OCI-LY7 (cell line): Measurements from ENCODE around the gene IVL. TPM values are rescaled to one million over a fixed set of nuclear protein-coding genes. Genes with fewer than 3 reads are reported as not detected.

Source experiments
- BruUV-seq: library from RNA; stranded (reverse); fragments of 400-500 nt; replicated peaks from 2 replicates; lab custom pipeline; 2021; lab: Mats Ljungman, UMichigan
- CTCF ChIA-PET: fragments of 300-600 bp; sonication (Branson Sonifier 250); formaldehyde crosslinking; loops from one replicate; lab custom pipeline; 2022; ENCODE audit warnings: antibody characterized with exemption; ENCODE audit not compliant: unreplicated experiment; lab: Charles Lee
- POLR2A ChIA-PET: fragments of 300-600 bp; sonication (Branson Sonifier 250); formaldehyde crosslinking; loops from one replicate; lab custom pipeline; 2022; ENCODE audit warnings: antibody characterized with exemption; lab: Charles Lee
- DNase-seq: peaks from one replicate; pipeline ENCODE4 v3.0.0-alpha.2; 2015; ENCODE audit warnings: low spot score
- H2AFZ ChIP-seq: fragments of 200-600 bp; sonication (generic), shearing (Covaris generic); 2 replicates; pipeline ENCODE4 v1.6.1; 2014; ENCODE audit warnings: mild to moderate bottlenecking, antibody characterized with exemption, low read length, moderate library complexity
- H3K27ac ChIP-seq: fragments of 200-600 bp; sonication (generic); 2 replicates; pipeline ENCODE4 v1.5.1; 2014; ENCODE audit warnings: mixed run types, low read depth, mild to moderate bottlenecking, moderate library complexity, low read length, inconsistent platforms; ENCODE audit not compliant: poor library complexity, severe bottlenecking
- H3K36me3 ChIP-seq: fragments of 200-600 bp; sonication (generic); 2 replicates; pipeline ENCODE4 v1.6.1; 2014; ENCODE audit warnings: mild to moderate bottlenecking, antibody characterized with exemption, low read length, moderate library complexity, mixed read lengths; ENCODE audit not compliant: insufficient read depth
- H3K4me1 ChIP-seq: fragments of 200-600 bp; sonication (generic); 2 replicates; pipeline ENCODE4 v1.5.1; 2014; ENCODE audit warnings: mild to moderate bottlenecking, low read length; ENCODE audit not compliant: insufficient read depth, poor library complexity, severe bottlenecking
- H3K4me2 ChIP-seq: fragments of 200-600 bp; sonication (generic); 2 replicates; pipeline ENCODE4 v1.6.1; 2014; ENCODE audit warnings: mild to moderate bottlenecking, low read length
- H3K4me3 ChIP-seq: fragments of 200-600 bp; sonication (generic); 2 replicates; pipeline ENCODE4 v1.5.1; 2014; ENCODE audit warnings: mild to moderate bottlenecking, low read depth, low read length; ENCODE audit not compliant: poor library complexity, severe bottlenecking
- H3K79me2 ChIP-seq: fragments of 200-600 bp; sonication (generic); 2 replicates; pipeline ENCODE4 v1.6.1; 2016; ENCODE audit warnings: low read depth, mild to moderate bottlenecking, low read length, moderate library complexity, mixed read lengths; ENCODE audit not compliant: insufficient read depth
- H3K9me2 ChIP-seq: fragments of 200-600 bp; sonication (generic); 2 replicates; pipeline ENCODE4 v1.6.1; 2016; ENCODE audit warnings: mild to moderate bottlenecking, low read length, mixed read lengths; ENCODE audit not compliant: insufficient read depth
- H3K9me3 ChIP-seq: fragments of 200-600 bp; sonication (generic); 2 replicates; pipeline ENCODE4 v1.6.1; 2014; ENCODE audit warnings: mild to moderate bottlenecking, mixed run types, low read length, mixed read lengths
- H4K20me1 ChIP-seq: fragments of 200-600 bp; sonication (generic); 2 replicates; pipeline ENCODE4 v1.6.1; 2014; ENCODE audit warnings: mild to moderate bottlenecking, antibody characterized with exemption, low read length, moderate library complexity, mixed read lengths; ENCODE audit not compliant: insufficient read depth
- EZH2phosphoT487 ChIP-seq: fragments of 200-600 bp; sonication (generic); IDR thresholded peaks from 2 replicates; pipeline ENCODE4 v1.6.1; 2018; ENCODE audit warnings: low read depth, borderline replicate concordance, mild to moderate bottlenecking, mixed run types, antibody characterized with exemption, low read length, moderate library complexity, mixed read lengths
- intact Hi-C: fragments of 100-400 bp; cut with micrococcal nuclease; formaldehyde crosslinking; loops from one replicate; pipeline ENCODE4 v1.10.0; 2022; ENCODE audit not compliant: unreplicated experiment
- total RNA-seq, 2 experiments: library from RNA; depleted of rRNA in 1 of 2; stranded (reverse); fragments of >200 nt in 1 of 2; shearing (Covaris generic) in 1 of 2; gene quantifications; 2 replicates each; pipeline ENCODE4 v1.2.3, GENCODE V29; 2014 to 2022
- TF ChIP-seq, protein P1 (sequence below): fragments of 200-600 bp; sonication (generic); conservative IDR thresholded peaks from 2 replicates; pipeline ENCODE4 v1.5.1; 2014; ENCODE audit warnings: mild to moderate bottlenecking, antibody characterized with exemption, low read length, moderate library complexity, mixed read lengths

The IVL gene
- total RNA-seq, 2 experiments from 2014 or later: not detected

DNA sequence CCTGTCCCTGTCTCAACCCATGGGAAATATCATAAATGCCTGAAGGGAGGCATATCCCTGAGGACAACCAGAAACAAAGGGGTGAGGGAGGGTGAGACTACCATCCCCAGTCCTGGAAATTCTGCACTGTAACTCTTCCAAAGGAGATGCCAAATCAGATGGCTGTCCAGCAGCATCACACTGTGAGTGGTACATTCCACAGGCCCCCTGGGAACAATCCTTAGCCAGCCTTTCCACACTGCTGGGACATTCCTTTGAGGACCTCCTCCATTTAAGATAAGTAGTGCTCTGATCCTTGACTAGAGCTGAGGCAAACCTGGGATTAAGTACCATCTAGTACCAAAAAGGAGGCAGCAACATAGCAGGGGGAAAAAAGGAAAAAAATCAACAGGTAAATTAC lies 10.7 kb downstream of the IVL start:
- ChIA-PET CTCF (no interaction called here), POLR2A (no interaction called here)
- TF ChIP-seq EZH2phosphoT487: no peak
- TF ChIP-seq, protein P1, sequence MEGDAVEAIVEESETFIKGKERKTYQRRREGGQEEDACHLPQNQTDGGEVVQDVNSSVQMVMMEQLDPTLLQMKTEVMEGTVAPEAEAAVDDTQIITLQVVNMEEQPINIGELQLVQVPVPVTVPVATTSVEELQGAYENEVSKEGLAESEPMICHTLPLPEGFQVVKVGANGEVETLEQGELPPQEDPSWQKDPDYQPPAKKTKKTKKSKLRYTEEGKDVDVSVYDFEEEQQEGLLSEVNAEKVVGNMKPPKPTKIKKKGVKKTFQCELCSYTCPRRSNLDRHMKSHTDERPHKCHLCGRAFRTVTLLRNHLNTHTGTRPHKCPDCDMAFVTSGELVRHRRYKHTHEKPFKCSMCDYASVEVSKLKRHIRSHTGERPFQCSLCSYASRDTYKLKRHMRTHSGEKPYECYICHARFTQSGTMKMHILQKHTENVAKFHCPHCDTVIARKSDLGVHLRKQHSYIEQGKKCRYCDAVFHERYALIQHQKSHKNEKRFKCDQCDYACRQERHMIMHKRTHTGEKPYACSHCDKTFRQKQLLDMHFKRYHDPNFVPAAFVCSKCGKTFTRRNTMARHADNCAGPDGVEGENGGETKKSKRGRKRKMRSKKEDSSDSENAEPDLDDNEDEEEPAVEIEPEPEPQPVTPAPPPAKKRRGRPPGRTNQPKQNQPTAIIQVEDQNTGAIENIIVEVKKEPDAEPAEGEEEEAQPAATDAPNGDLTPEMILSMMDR: no peak
- Histone ChIP-seq H3K4me2 (no peak overlapping the region), H3K36me3 (no peaks in the 10 kb centered on the region), H3K79me2 (no peaks in the 10 kb centered on the region), H3K4me1 (no peaks in the 10 kb centered on the region), H3K9me3 (no peaks in the 10 kb centered on the region), H3K27ac (no peak overlapping the region), H2AFZ (no peak overlapping the region), H3K4me3 (no peak overlapping the region), H3K9me2 (no peaks in the 10 kb centered on the region), H4K20me1 (no peaks in the 10 kb centered on the region)
- intact Hi-C loops: no loop called here
- no peak for DNase-seq
- no TSS peak for BruUV-seq

DNA sequence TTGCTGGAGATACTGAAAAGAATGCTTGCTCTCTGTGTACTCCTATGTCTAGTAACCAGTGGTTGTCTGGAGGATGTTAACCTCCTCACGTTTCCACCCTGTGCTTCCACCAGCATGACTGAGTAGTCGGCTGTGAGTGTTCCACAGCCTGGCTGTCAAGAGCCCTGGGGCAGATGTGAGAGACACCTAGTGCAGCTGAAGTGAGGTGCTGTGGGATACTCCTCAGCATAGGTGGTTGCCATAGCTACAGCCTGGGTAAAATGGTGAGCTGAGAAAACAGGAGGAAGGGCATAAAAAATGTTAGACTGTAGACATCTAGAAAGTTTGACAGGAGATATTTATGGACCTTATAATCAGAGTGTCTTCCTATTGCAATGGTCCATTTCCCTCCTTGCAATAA lies 15.8 kb downstream of the IVL start:
- H3K9me2 ChIP-seq: no peaks in the 10 kb centered on the region
- ChIA-PET POLR2A (no interaction called here), CTCF (no interaction called here)
- no peak overlapping the region for H3K27ac ChIP-seq
- H4K20me1 ChIP-seq: no peaks in the 10 kb centered on the region
- no peak overlapping the region for H3K4me3 ChIP-seq
- no peak overlapping the region for H3K4me2 ChIP-seq
- intact Hi-C loops: no loop called here
- no peak for DNase-seq
- H3K9me3 ChIP-seq: no peaks in the 10 kb centered on the region
- no TSS peak for BruUV-seq
- H3K79me2 ChIP-seq: no peaks in the 10 kb centered on the region
- TF ChIP-seq, protein P1: no peak
- TF ChIP-seq EZH2phosphoT487: no peak
- H3K4me1 ChIP-seq: no peaks in the 10 kb centered on the region
- H3K36me3 ChIP-seq: no peaks in the 10 kb centered on the region
- H2AFZ ChIP-seq: no peak overlapping the region

DNA sequence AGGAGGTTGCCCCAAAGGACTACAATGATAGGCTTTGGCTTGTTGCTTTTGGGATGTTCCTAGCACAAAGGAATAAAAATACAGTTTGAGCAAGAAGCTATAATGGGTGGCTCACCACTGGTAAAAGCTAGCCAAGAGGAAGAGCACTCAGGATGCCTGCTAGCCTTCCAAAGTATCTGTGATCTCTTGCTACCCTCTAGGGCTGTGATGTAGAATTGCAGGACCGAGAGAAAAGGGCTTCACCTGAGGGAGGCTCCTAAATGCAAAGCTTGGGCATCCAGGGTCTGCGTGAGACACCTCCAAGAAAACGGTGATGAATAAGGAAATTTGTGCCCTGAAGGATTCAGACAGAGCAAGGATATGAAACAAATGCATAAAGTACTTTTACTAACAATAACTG lies 17.7 kb downstream of the IVL start:
- Histone ChIP-seq H3K27ac (no peak overlapping the region), H4K20me1 (no peaks in the 10 kb centered on the region), H3K4me3 (no peak overlapping the region), H3K79me2 (no peaks in the 10 kb centered on the region), H3K9me2 (no peaks in the 10 kb centered on the region), H3K4me2 (no peak overlapping the region), H3K4me1 (no peaks in the 10 kb centered on the region), H3K36me3 (no peaks in the 10 kb centered on the region), H2AFZ (no peak overlapping the region), H3K9me3 (no peaks in the 10 kb centered on the region)
- peak; percentile 7 for DNase-seq
- ChIA-PET POLR2A (no interaction called here), CTCF (no interaction called here)
- no TSS peak for BruUV-seq
- TF ChIP-seq, protein P1: peak; percentile 52
- TF ChIP-seq EZH2phosphoT487: no peak
- intact Hi-C loops: no loop called here
